DMS153 treated with DMSO at 0.1 percent for 48 hours (cell line): ENCODE measurements around the gene RAI2.
"Not testable (repeated sequence)": the region's sequence is repeated elsewhere in the genome, so short reads cannot be mapped to it uniquely, and the experiment has no call there.

ENCODE experiments used
- DNase-seq: peaks from one replicate; lab custom pipeline; 2025; ENCODE audit not compliant: unreplicated experiment; lab: John Stamatoyannopoulos, UW

RAI2 gene

DNA sequence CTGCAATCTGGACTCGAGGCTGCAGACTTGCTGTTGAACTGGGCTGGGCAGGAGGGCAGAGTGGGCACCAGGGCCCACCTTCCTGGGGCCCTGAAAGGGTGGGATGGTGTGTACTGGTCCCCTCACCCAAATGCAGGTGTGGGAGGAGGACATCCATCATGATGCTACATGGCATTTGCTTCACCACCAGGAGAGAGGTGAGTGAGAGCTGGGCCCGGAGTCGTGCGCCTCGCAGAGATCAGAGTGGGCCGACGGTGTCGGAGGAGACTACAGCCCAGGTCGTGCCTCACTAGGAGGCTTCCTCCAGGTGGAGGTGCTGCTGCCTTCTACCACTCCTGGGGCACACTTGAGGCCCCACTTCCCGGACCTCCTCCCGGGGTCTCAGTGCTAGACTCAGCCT lies 73.5 kb downstream of the RAI2 start:
- DNase-seq, result no peak

DNA sequence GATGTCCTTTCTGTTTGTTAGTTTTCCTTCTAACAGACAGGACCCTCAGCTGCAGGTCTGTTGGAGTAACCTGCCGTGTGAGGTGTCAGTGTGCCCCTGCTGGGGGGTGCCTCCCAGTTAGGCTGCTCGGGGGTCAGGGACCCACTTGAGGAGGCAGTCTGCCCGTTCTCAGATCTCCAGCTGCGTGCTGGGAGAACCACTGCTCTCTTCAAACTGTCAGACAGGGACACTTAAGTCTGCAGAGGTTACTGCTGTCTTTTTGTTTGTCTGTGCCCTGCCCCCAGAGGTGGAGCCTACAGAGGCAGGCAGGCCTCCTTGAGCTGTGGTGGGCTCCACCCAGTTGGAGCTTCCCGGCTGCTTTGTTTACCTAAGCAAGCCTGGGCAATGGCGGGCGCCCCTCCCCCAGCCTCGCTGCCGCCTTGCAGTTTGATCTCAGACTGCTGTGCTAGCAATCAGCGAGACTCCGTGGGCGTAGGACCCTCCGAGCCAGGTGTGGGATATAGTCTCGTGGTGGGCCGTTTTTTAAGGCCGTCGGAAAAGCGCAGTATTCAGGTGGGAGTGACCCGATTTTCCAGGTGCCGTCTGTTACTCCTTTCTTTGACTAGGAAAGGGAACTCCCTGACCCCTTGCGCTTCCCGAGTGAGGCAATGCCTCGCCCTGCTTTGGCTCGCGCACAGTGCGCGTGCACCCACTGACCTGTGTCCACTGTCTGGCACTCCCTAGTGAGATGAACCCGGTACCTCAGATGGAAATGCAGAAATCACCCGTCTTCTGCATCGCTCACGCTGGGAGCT lies 74.3 kb downstream of the RAI2 start:
- not testable (repeated sequence) for DNase-seq

DNA sequence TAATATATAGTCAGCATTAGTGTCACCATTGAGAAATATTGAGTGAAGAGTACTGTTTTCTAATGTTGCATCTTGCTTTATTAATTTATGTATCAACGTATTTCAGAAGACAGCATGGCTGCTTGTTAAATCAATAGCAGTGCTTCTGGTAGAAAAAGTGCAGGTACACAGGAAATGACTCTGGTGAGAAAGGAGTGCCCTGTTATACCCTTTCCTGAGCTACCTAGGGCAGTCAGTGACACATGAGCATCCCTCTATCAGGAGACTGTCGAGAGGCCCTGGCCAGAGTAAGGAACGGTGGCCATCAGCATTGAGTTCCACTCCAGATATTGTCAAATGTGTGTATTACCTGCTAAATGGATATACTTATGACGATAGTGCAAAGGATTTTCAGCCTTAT lies 81.7 kb downstream of the RAI2 start:
- no peak for DNase-seq

DNA sequence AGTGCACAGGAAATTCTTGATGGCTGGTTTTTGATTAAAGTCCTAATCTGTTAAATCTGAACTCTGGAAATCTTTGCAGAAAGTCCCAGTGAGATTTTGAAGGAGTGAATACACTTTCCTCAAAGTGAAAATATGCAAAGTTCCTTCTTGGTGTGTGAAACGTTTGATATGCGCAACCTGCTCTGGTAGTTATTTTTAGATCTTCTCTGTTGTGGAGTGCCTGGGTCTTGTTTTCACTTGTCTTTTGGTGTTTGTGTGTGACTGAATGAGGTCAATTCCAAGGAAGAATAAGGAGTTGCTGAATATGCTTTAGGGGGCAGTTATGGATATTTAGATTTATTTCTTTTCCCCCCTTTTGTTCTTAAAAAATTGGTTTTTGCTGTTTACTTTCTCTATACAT lies 82.1 kb downstream of the RAI2 start:
- DNase-seq, result no peak

DNA sequence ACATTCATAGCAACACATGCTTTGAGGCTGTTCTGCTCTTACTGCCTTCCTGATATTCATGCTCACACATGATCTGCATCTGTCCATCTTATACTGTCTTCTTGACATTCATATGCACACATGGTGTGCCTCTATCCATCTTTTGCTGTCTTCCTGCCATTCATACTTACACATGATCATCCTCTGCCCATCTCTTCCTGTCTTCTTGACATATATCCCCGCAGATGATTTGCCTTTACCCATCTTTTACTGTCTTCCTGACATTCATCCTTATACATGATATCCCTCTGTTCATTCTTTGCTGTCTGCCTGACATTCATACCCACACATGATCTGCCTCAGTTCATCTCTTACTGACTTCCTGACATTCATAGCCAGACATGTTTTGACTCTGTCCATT lies 87.0 kb downstream of the RAI2 start:
- no peak for DNase-seq

DNA sequence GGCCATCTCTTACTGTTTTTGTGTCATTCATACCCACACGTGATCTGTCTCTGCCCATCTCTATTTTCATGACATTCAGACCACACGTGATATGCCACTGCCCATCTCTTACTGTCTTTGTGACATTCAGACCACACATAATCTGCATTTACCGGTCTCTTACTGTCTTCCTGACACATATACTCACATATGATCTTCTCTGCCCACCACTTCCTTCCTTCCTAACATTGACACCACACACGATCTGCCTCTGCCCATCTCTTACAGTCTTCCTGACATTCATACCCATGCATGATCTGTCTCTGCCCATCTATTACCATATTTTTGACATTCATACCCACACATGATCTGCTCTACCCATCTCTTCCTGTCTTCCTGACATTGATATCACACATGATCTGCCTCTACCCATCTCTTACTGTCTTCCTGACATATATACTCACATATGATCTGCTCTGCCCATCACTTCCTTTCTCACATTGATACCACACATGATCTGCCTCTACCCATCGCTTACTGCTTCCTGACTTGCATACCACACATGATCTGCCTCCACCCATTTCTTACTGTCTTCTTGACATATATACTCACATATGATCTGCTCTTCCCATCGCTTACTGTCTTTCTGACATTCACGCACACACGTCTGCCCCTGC lies 87.7 kb downstream of the RAI2 start:
- DNase-seq, result no peak

DNA sequence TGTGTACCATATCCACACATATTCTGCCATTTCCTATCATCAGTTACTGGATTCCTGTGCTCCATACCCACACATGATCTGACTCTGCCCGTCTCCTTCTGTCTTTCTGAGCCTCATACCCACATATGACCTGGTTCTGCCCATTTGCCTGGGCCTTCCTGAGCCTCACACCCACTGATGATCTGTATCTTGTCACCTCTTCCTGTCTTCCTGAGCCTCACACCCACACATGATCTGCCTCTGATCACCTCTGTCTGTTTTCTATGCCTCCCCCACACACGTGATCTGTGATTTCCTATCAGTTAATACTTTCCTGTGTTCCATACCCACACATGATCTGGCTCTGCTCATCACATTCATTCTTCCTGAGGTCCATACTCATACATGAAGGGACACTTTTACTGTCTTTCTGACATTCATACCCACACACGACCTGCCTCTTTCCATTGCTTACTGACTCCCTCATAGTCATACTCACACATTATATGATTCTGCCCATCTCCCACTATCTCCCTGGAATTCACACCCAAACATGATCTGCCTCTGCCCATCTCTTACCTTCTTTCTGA lies 91.3 kb downstream of the RAI2 start:
- DNase-seq, result no peak

DNA sequence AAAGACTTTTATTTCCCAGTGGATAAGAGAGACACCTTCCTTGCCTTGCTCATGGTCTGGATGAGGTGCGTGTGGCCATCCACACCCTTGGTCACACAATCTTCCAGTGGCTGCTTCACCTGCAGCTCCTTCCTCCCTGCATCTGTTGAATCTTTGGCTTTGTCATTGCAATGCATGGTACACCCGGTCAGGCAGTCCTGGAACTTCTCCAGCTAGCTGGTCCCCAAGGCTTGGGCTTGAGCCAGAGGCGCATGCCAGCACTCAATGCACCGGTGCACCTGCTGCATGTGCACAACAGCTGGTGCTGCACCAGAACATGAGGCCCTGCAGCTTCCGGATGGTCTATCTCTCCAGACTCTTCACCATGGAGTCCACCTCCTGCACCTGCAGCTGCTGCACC lies 92.1 kb downstream of the RAI2 start:
- no peak for DNase-seq

DNA sequence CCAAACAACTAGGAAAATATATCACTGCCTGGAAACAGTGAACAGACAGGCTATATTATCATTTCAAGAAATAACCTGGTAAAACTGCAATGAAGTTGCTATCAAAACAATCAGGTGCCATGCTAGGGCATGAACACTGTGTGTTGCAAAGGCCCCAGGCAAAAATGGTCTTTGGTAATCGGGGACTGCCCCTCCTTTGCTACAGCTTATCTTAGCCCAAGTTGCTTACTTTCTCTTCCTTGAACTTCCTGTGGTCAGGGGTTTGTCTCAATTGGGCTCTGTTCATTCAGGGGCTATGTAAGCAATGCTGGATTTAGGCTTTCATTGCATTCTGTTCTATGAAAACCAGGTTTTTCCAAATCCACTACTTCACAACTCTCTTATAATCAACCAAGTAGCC lies 93.4 kb downstream of the RAI2 start:
- no peak for DNase-seq

DNA sequence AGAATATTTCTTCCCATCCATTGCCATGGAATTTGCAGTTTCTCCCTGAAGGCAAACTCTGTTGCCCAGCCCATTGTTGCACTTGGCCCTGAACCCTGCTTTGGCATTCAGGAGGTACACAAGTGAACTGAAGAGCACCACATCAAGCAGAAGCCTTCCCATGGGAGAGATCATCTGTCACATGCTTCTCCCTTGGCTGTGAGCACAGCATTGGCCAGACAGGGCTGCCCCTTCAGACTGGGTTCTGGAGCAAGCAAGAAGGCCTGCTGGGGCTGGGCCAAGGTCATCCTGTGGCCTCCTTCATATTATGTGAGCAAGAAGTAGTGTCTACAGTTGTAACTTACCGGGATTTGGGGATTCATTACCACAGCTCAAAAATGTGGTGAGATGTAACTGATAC lies 101.1 kb downstream of the RAI2 start:
- DNase-seq, result no peak

DNA sequence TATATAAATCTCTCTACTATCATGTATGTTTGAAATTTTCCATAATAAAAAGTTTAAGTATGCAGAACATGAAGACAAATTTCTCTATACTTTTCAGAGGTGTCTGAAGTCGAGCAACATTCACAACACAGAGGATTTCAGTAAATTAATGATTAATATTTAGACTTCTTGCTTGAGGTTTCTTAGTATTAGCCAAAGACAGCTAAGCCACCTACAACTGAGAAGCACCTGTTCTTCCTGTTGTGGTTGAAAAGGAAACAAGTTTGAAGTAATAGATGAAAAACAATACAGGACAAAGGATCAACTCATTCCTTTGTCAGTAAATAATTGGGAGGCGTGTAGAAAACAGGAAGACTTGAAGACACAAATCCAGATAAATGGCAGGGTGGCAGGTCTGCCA lies 102.7 kb downstream of the RAI2 start:
- DNase-seq, result no peak

DNA sequence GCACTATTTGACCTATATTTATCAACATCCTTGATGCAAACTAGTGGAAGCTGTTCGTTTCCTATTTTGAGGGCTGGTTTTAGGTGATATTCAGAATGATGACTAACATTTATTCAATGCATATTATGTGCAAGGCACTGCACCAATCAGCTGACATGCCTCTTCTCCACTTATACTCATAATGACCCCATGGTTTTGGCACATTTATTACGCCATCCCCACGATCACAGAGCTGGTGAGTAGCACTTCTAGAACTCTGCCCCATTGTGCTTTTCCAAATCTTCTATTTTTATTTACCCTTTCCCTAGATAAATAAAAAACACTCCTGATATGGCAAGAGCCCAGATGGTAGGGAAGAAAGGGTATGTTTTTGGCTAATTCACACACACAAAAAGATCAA lies 110.7 kb downstream of the RAI2 start:
- DNase-seq, result no peak
